ENCODE results near the gene CAMK1G. TPM values are rescaled to one million over a fixed set of nuclear protein-coding genes. Genes with fewer than 3 reads are reported as not detected.

CAMK1G gene
- total RNA-seq, 3 donors from 2014 or later: 0.60 TPM; not detected in 2

DNA sequence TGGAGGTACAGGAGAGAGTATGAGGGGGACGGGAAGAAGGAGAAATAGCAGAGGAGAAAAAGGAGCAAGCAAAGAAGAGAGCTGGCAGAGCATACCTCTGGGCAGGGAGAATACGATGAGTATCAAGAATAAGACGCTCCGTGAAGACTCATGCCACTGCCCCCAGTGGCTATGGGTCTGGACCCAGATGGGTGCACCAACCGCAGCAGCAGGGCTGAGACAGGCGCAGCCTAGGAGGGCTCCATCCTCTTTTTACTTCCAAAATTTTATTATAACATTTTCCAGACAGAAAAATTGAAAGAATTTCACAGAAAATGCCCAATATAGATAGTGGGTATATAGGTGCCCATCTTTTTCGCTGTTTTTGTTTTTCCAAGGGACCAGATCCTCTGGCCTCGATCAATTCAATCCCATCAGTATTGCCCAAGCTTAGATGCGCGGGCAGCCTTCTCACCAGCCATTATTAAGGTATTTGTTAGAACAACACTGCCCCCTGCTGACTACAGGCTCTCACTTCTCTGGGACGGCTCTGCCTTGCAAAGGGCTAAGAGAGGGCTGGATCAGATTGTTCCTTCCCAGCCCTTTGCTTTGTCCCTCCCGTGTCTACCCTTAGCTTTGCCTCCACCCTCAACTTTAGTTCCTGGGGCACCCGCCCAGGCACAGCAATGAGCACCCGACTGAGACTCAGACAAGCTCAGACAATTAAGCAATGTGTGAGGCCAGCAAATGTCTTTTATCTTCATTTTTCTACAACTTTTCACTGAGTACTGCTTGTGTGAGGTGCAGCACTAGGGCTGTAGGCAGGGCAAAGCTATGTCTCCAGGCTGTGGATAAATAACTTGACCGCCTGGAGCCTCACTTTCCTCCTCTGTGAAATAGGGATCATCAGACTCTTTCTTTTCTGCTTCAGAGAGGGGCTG is 17.5 kb upstream of the CAMK1G start:
- H3K36me3 ChIP-seq (ENCODE audit: low read depth): no peaks in the 10 kb centered on the region
- ATAC-seq (peak; percentile 89), DNase-seq (peak; percentile 58 to 91 (median 68))
- no peak overlapping the region for H3K4me3 ChIP-seq
- no peaks in the 10 kb centered on the region for H3K4me1 ChIP-seq (ENCODE audit: low read depth)
- TF ChIP-seq CTCF (IDR thresholded peaks at IDR 0.05): peak; percentile 73
- intact Hi-C loops (cut with DNase I, micrococcal nuclease): no loop called here
- no peaks in the 10 kb centered on the region for H3K9me3 ChIP-seq

- no peaks in the 10 kb centered on the region for H3K4me1 ChIP-seq (ENCODE audit: low read depth)
- TF ChIP-seq CTCF (IDR thresholded peaks at IDR 0.05): no peak
- no peaks in the 10 kb centered on the region for H3K36me3 ChIP-seq (ENCODE audit: low read depth)
- no peaks in the 10 kb centered on the region for H3K9me3 ChIP-seq
- intact Hi-C loops (cut with DNase I, micrococcal nuclease): no loop called here
- H3K4me3 ChIP-seq: no peak overlapping the region
- DNase-seq (no peak), ATAC-seq (no peak)
Observed at GRCh38 chr1:209567698-209568175, 15.8 kb upstream of the CAMK1G start.

GRCh38 chr1:209569455-209570207 is 13.9 kb upstream of the CAMK1G start:
- Histone ChIP-seq H3K4me1 (ENCODE audit: low read depth) (no peaks in the 10 kb centered on the region), H3K4me3 (no peak overlapping the region), H3K36me3 (ENCODE audit: low read depth) (no peaks in the 10 kb centered on the region), H3K9me3 (no peaks in the 10 kb centered on the region)
- peak; percentile 75 for ATAC-seq
- intact Hi-C loops (cut with DNase I, micrococcal nuclease): no loop called here
- peak; percentile 79 for TF ChIP-seq CTCF (IDR thresholded peaks at IDR 0.05)
- peak in 2 of 3 donors; percentile 75 to 95 for DNase-seq

- DNase-seq (no peak), ATAC-seq (no peak)
- no peaks in the 10 kb centered on the region for H3K9me3 ChIP-seq
- no peak for TF ChIP-seq CTCF (IDR thresholded peaks at IDR 0.05)
- H3K4me3 ChIP-seq: no peak overlapping the region
- H3K4me1 ChIP-seq (ENCODE audit: low read depth): no peaks in the 10 kb centered on the region
- intact Hi-C loops (cut with DNase I, micrococcal nuclease): no loop called here
- no peaks in the 10 kb centered on the region for H3K36me3 ChIP-seq (ENCODE audit: low read depth)
Observed at GRCh38 chr1:209570743-209571142, 12.8 kb upstream of the CAMK1G start.

GRCh38 chr1:209576392-209577197 is 6.9 kb upstream of the CAMK1G start:
- no peaks in the 10 kb centered on the region for H3K4me1 ChIP-seq (ENCODE audit: low read depth)
- peak; percentile 85 for TF ChIP-seq CTCF (IDR thresholded peaks at IDR 0.05)
- H3K4me3 ChIP-seq: no peak overlapping the region
- DNase-seq (peak; percentile 59 to 89 (median 88)), ATAC-seq (peak; percentile 97)
- intact Hi-C loops (cut with DNase I, micrococcal nuclease): loop anchor here in 1 of 2 donors (5.0 kb wide), 1 partner anchor 116 kb away; no protein-coding TSS in a partner anchor
- H3K36me3 ChIP-seq (ENCODE audit: low read depth): no peaks in the 10 kb centered on the region
- H3K9me3 ChIP-seq: no peaks in the 10 kb centered on the region

All from mucosa of descending colon (tissue), 3 donors.